Activated CD8-positive, alpha-beta T cell treated with anti-CD3 and anti-CD28 coated beads for 36 hours (primary cell): ENCODE results near the gene ARHGDIA. TPM values are rescaled to one million over a fixed set of nuclear protein-coding genes. Genes with fewer than 3 reads are reported as not detected.

Experiments used
- ATAC-seq: fragments of 200-7000 bp; cut with Tn5 transposase; one replicate; pipeline ENCODE4 v1.10.0; 2021; ENCODE audit warnings: mild to moderate bottlenecking, moderate library complexity
- CTCF ChIA-PET: fragments of 350-600 bp; sonication (Branson Sonifier 250); formaldehyde crosslinking; loops from one replicate; lab custom pipeline; 2021; ENCODE audit warnings: antibody characterized with exemption; lab: Charles Lee
- POLR2A ChIA-PET: fragments of 350-600 bp; sonication (Branson Sonifier 250); formaldehyde crosslinking; loops from one replicate; lab custom pipeline; 2021; ENCODE audit warnings: antibody characterized with exemption; lab: Charles Lee
- DNase-seq: peaks from one replicate; pipeline ENCODE4 v3.0.0-alpha.2; 2020
- H3K27ac Mint-ChIP-seq: one replicate; pipeline ENCODE4 v1.8.0; 2021; ENCODE audit warnings: mild to moderate bottlenecking, mixed read lengths
- H3K27me3 Mint-ChIP-seq: one replicate; pipeline ENCODE4 v1.8.0; 2021; ENCODE audit warnings: mixed read lengths
- H3K36me3 Mint-ChIP-seq: one replicate; pipeline ENCODE4 v1.8.0; 2021; ENCODE audit warnings: low read depth, mixed read lengths
- H3K4me1 Mint-ChIP-seq: one replicate; pipeline ENCODE4 v1.8.0; 2021; ENCODE audit warnings: low read depth, mixed read lengths
- H3K4me3 Mint-ChIP-seq: one replicate; pipeline ENCODE4 v1.8.0; 2021; ENCODE audit warnings: mild to moderate bottlenecking, moderate library complexity, mixed read lengths
- H3K9me3 Mint-ChIP-seq: one replicate; pipeline ENCODE4 v1.8.0; 2021; ENCODE audit warnings: mixed read lengths
- intact Hi-C: fragments of 100-400 bp; cut with micrococcal nuclease; formaldehyde crosslinking; loops from one replicate; pipeline ENCODE4 v1.10.0; 2022
- total RNA-seq, 2 experiments: library from RNA; stranded (reverse); gene quantifications; one replicate each; pipeline ENCODE4 v1.2.3, GENCODE V29; 2021
- TF ChIP-seq, protein P1 (sequence below): fragments of 200-600 bp; IDR thresholded peaks from one replicate; pipeline ENCODE4 v1.8.0; 2022; ENCODE audit warnings: antibody characterized with exemption, mild to moderate bottlenecking

Gene ARHGDIA
- total RNA-seq, 2 experiments from 2014 or later, result 450 to 470 TPM

DNA sequence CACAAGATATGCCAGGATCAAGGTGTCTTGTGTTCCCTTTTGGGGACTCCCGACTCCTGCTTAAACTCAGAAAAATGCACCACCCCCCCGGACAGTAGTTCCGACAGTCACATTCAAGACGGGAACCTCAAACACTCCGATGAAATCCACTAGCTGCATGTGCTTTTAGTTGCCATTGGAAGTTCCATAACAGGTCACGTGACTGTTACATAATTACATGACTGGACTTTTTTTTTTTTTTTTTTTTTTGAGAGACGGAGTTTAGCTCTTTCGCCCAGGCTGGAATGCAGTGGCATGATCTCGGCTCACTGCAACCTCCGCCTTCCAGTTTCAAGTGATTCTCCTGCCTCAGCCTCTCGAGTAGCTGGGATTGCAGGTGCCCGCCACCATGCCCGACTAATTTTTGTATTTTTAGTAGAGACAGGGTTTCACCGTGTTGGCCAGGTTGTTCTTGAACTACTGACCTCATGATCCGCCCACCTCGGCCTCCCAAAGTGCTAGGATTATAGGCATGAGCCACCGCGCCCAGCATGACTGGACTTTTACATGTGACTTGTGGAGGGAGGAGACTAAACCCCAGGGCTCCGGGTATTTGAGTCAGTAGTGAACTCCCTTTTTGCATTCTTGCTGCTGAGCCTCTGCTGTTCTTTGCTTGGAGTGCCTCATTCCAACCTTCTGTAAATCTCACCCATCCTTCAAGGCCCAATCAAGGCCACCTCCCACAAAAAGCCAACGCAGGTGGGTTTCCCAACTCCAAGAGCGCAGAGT lies 45.3 kb upstream of the ARHGDIA start:
- H3K27me3 Mint-ChIP-seq, result no peaks in the 10 kb centered on the region
- ATAC-seq (no peak), DNase-seq (no peak)
- H3K27ac Mint-ChIP-seq, result peak overlapping the region; percentile 40
- TF ChIP-seq, protein P1, sequence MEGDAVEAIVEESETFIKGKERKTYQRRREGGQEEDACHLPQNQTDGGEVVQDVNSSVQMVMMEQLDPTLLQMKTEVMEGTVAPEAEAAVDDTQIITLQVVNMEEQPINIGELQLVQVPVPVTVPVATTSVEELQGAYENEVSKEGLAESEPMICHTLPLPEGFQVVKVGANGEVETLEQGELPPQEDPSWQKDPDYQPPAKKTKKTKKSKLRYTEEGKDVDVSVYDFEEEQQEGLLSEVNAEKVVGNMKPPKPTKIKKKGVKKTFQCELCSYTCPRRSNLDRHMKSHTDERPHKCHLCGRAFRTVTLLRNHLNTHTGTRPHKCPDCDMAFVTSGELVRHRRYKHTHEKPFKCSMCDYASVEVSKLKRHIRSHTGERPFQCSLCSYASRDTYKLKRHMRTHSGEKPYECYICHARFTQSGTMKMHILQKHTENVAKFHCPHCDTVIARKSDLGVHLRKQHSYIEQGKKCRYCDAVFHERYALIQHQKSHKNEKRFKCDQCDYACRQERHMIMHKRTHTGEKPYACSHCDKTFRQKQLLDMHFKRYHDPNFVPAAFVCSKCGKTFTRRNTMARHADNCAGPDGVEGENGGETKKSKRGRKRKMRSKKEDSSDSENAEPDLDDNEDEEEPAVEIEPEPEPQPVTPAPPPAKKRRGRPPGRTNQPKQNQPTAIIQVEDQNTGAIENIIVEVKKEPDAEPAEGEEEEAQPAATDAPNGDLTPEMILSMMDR, result no peak
- POLR2A ChIA-PET, result interaction anchor here (0.8 to 2.2 kb wide), 8 partner anchors 10 to 285 kb away, joined by 3 to 16 read pairs (median 4); partner anchors contain the start of gene MAFG
- H3K36me3 Mint-ChIP-seq, result peaks cover 25% of the 10 kb centered on the region
- intact Hi-C loops, result no loop called here
- H3K9me3 Mint-ChIP-seq, result no peaks in the 10 kb centered on the region
- H3K4me1 Mint-ChIP-seq, result peaks cover 28% of the 10 kb centered on the region
- peak overlapping the region; percentile 83 for H3K4me3 Mint-ChIP-seq
- CTCF ChIA-PET, result interaction anchor here (0.9 to 1.8 kb wide), 5 partner anchors 10 to 121 kb away, joined by 3 to 5 read pairs (median 5); partner anchors contain the start of genes DCXR and MAFG

DNA sequence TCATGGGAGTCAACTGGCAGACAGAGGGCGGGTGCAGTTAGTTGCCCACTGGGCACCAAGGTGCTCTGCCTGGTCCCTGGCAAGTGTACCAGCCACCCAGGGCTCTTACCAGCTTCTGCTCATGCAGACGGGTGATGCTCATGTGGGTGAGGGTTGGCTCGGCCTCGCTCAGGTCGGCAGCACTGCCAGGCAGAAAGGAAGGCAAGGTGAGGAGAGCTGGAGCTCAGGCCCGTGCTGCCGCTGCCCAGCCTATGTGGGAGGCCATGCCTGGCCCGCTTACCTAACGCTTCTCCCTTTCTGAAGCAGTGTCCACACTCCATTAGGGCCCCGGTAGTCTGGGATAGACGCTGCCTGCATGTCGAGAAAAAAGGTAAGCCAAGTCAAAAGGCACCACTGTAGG lies 44.2 kb upstream of the ARHGDIA start:
- Mint-ChIP-seq H3K36me3 (peaks cover 25% of the 10 kb centered on the region), H3K9me3 (no peaks in the 10 kb centered on the region), H3K4me3 (no peak overlapping the region), H3K4me1 (peaks cover 28% of the 10 kb centered on the region), H3K27me3 (no peaks in the 10 kb centered on the region), H3K27ac (no peak overlapping the region)
- intact Hi-C loops, result no loop called here
- ATAC-seq, result no peak
- ChIA-PET POLR2A (interaction anchor here (1.6 to 1.7 kb wide), 2 partner anchors 11 to 87 kb away, joined by 3 to 6 read pairs; partner anchors contain the start of gene MAFG), CTCF (interaction anchor here (1.0 to 1.1 kb wide), 2 partner anchors 9 to 46 kb away, joined by 3 to 4 read pairs; no protein-coding TSS in a partner anchor)
- DNase-seq, result no peak
- TF ChIP-seq, protein P1, result no peak

DNA sequence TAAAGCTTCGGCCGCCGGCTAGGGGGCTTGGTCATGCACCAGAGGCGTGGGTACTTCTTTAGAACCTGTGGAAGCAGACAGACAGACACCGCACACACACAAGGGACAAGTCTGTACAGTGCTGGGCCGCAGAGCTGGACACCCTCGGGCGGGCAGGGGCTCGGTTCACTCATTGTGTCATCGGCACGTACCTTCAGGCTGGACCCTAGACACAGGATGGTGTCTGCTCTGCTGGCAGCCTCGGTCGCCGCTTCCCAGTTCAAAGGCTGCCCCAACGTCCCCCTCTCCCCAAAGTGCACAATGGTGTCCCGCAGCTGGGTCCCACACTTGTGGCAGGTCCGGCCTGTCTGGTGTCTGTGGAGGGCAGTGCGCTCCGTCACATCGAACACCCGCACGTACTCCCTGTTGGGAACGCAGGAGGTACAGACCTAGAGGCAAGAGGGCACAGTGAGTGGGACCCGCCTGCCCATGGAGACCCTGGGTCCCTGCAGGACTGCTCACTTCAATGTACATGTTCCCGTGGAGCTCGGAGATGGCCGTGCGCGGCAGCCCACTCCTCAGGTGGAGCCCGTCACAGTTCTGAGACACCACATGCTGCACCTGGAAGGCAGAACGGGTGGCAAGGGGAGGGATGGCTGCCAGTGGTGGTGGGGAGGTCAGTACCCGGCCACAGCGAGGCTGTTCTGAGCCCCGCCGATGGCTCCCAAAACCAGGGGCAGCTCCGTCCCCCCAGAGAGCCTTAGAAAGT lies 43.1 kb upstream of the ARHGDIA start:
- CTCF ChIA-PET, result interaction anchor here (1.1 kb wide), 2 partner anchors 9 to 10 kb away, joined by 4 read pairs; no protein-coding TSS in a partner anchor

DNA sequence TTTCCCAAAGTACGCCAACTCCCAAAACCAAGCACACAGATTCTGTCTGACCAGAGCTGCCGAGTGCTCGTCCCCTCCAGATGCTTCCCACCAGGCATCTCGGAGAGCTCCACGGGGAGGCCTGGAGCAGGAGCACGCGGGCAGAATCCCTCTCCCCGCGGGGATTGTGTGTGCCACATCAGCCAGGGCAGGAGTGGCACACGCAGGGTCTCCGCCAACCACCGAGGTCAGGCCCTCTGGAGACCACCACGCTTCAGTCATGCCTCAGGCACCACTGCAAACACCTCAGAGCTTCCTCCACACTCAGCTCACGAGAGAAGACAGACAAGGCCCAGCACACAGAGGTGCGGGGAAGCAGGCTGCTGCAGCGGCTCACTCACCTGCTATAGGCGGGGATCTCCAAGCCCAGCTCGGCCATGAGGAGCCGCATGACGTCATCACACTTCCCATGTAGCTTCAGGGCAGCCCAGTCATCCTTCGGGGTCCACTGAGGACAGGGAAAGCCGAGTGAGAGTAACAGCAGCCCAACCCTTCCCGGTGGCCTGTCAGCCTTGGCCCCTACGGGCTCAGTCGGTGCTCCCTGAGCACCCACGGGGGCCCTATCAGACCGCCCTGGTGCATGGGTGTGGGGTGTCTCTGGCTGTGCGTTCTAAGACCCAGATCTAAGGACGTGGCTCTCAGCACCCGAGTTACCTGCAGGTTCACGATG lies 42.4 kb upstream of the ARHGDIA start:
- H3K4me1 Mint-ChIP-seq, result peaks cover 27% of the 10 kb centered on the region
- CTCF ChIA-PET, result interaction anchor here (0.9 to 1.9 kb wide), 4 partner anchors 8 to 44 kb away, joined by 3 to 4 read pairs (median 4); partner anchors contain the start of gene MAFG
- DNase-seq, result no peak
- intact Hi-C loops, result no loop called here
- no peak for ATAC-seq
- peaks cover 22% of the 10 kb centered on the region for H3K36me3 Mint-ChIP-seq
- no peaks in the 10 kb centered on the region for H3K27me3 Mint-ChIP-seq
- H3K4me3 Mint-ChIP-seq, result no peak overlapping the region
- TF ChIP-seq, protein P1, result no peak
- POLR2A ChIA-PET, result interaction anchor here (0.9 to 2.6 kb wide), 5 partner anchors 10 to 29 kb away, joined by 3 to 9 read pairs (median 3); partner anchors contain the start of genes MAFG and PYCR1
- no peak overlapping the region for H3K27ac Mint-ChIP-seq
- H3K9me3 Mint-ChIP-seq, result no peaks in the 10 kb centered on the region

More for the DNA sequence above, 43.1 kb upstream of the ARHGDIA start:
- H3K9me3 Mint-ChIP-seq, result no peaks in the 10 kb centered on the region
- no peak overlapping the region for H3K4me3 Mint-ChIP-seq
- H3K27me3 Mint-ChIP-seq, result no peaks in the 10 kb centered on the region
- DNase-seq (no peak), ATAC-seq (no peak)
- peaks cover 22% of the 10 kb centered on the region for H3K36me3 Mint-ChIP-seq
- POLR2A ChIA-PET, result interaction anchor here (1.3 to 2.6 kb wide), 3 partner anchors 9 to 30 kb away, joined by 3 to 9 read pairs (median 6); partner anchors contain the start of gene MAFG
- TF ChIP-seq, protein P1, result no peak
- no peak overlapping the region for H3K27ac Mint-ChIP-seq
- intact Hi-C loops, result no loop called here
- H3K4me1 Mint-ChIP-seq, result peaks cover 31% of the 10 kb centered on the region
